IMR-90 (cell line): ENCODE results near the gene FAM124A. TPM values are rescaled to one million over a fixed set of nuclear protein-coding genes. Genes with fewer than 3 reads are reported as not detected.

Experiments
- ATAC-seq: fragments of 200-7000 bp; cut with Tn5 transposase; 2 replicates; pipeline ENCODE4 v1.9.1; 2020; ENCODE audit warnings: low read depth, mild to moderate bottlenecking, moderate library complexity
- BruUV-seq: library from RNA; stranded (reverse); fragments of 400-500 nt; replicated peaks from 2 replicates; lab custom pipeline; 2021; lab: Mats Ljungman, UMichigan
- CTCF ChIA-PET: fragments of 300-600 bp; formaldehyde crosslinking; extraction: SDS; loops from one replicate; lab custom pipeline; 2021; ENCODE audit warnings: antibody characterized with exemption; lab: Yijun Ruan, JAX
- POLR2A ChIA-PET: fragments of 300-600 bp; sonication (Branson Sonifier 250); formaldehyde crosslinking; loops from one replicate; lab custom pipeline; 2022; ENCODE audit warnings: antibody characterized with exemption; ENCODE audit not compliant: unreplicated experiment; lab: Charles Lee
- DNase-seq: peaks from one replicate; pipeline ENCODE4 v3.0.0; 2013
- H2AFZ ChIP-seq: replicated peaks from 2 replicates; pipeline ENCODE3; 2013; ENCODE audit warnings: low read length, mild to moderate bottlenecking; ENCODE audit not compliant: poor library complexity
- H2AK5ac ChIP-seq: 2 replicates; pipeline ENCODE4 v1.6.1; 2013; ENCODE audit warnings: low read depth, low read length, inconsistent platforms
- H2AK9ac ChIP-seq: replicated peaks from 2 replicates; pipeline ENCODE3; 2013; ENCODE audit warnings: mild to moderate bottlenecking, low read depth, low read length, moderate library complexity; ENCODE audit not compliant: poor library complexity
- H2BK120ac ChIP-seq: 2 replicates; pipeline ENCODE4 v1.6.1; 2013; ENCODE audit warnings: low read depth, low read length, inconsistent platforms
- H2BK15ac ChIP-seq: 3 replicates; pipeline ENCODE4 v1.6.1; 2013; ENCODE audit warnings: low read depth, low read length, inconsistent platforms
- H2BK20ac ChIP-seq: 2 replicates; pipeline ENCODE4 v1.6.1; 2013; ENCODE audit warnings: low read depth, mild to moderate bottlenecking, inconsistent platforms, low read length, moderate library complexity
- H2BK5ac ChIP-seq: 2 replicates; pipeline ENCODE4 v1.6.1; 2013; ENCODE audit warnings: mild to moderate bottlenecking, low read depth, low read length, inconsistent platforms; ENCODE audit not compliant: poor library complexity, severe bottlenecking
- H3K14ac ChIP-seq: replicated peaks from 2 replicates; pipeline ENCODE4 v1.6.1; 2013; ENCODE audit warnings: low read depth, low read length, inconsistent platforms
- H3K18ac ChIP-seq: 2 replicates; pipeline ENCODE4 v1.6.1; 2013; ENCODE audit warnings: low read depth, low read length, control low read depth
- H3K23ac ChIP-seq: 2 replicates; pipeline ENCODE4 v1.6.1; 2013; ENCODE audit warnings: low read depth, low read length, inconsistent platforms
- H3K27ac ChIP-seq: 2 replicates; pipeline ENCODE4 v1.5.1; 2013; ENCODE audit warnings: mild to moderate bottlenecking, control low read depth, low read length; ENCODE audit not compliant: insufficient read depth
- H3K27me3 ChIP-seq: 2 replicates; pipeline ENCODE4 v1.6.1; 2013; ENCODE audit warnings: low read length; ENCODE audit not compliant: control insufficient read depth, insufficient read depth
- H3K36me3 ChIP-seq: 2 replicates; pipeline ENCODE4 v1.6.1; 2013; ENCODE audit warnings: low read length, mixed read lengths; ENCODE audit not compliant: control insufficient read depth, insufficient read depth
- H3K4ac ChIP-seq: 2 replicates; pipeline ENCODE4 v1.6.1; 2013; ENCODE audit warnings: low read depth, low read length, inconsistent platforms
- H3K4me1 ChIP-seq: 2 replicates; pipeline ENCODE4 v1.6.1; 2013; ENCODE audit warnings: low read length, mixed read lengths; ENCODE audit not compliant: control insufficient read depth, insufficient read depth
- H3K4me2 ChIP-seq: 2 replicates; pipeline ENCODE4 v1.6.1; 2013; ENCODE audit warnings: low read depth, mild to moderate bottlenecking, control low read depth, low read length, moderate library complexity
- H3K4me3 ChIP-seq: 2 replicates; pipeline ENCODE4 v1.5.1; 2013; ENCODE audit warnings: low read depth, mild to moderate bottlenecking, control low read depth, low read length, moderate library complexity; ENCODE audit not compliant: insufficient read depth
- H3K56ac ChIP-seq: 2 replicates; pipeline ENCODE4 v1.6.1; 2013; ENCODE audit warnings: low read length, inconsistent platforms; ENCODE audit not compliant: insufficient read depth; ENCODE audit errors: extremely low read depth
- H3K79me1 ChIP-seq, 2 experiments: 2 replicates each; pipeline ENCODE4 v1.6.1; 2013; ENCODE audit warnings: low read length in 2 of 2, inconsistent platforms in 1 of 2, low read depth in 1 of 2
- H3K9ac ChIP-seq: 2 replicates; pipeline ENCODE4 v1.6.1; 2013; ENCODE audit warnings: low read depth, low read length, control low read depth
- H3K9me1 ChIP-seq: 2 replicates; pipeline ENCODE4 v1.6.1; 2013; ENCODE audit warnings: low read length, inconsistent platforms; ENCODE audit not compliant: insufficient read depth
- H3K9me3 ChIP-seq: 2 replicates; pipeline ENCODE4 v1.6.1; 2013; ENCODE audit warnings: low read length; ENCODE audit not compliant: control insufficient read depth, insufficient read depth
- H4K20me1 ChIP-seq: 2 replicates; pipeline ENCODE4 v1.6.1; 2013; ENCODE audit warnings: low read length, inconsistent platforms; ENCODE audit not compliant: insufficient read depth
- H4K5ac ChIP-seq: 2 replicates; pipeline ENCODE4 v1.6.1; 2013; ENCODE audit warnings: mild to moderate bottlenecking, low read depth, low read length, control low read depth
- H4K8ac ChIP-seq, 2 experiments: 2 replicates each; pipeline ENCODE4 v1.6.1; 2013; ENCODE audit warnings: low read depth in 2 of 2, low read length in 2 of 2, control low read depth in 1 of 2, inconsistent platforms in 1 of 2
- H4K91ac ChIP-seq: 2 replicates; pipeline ENCODE4 v1.6.1; 2013; ENCODE audit warnings: low read depth, low read length, inconsistent platforms; ENCODE audit not compliant: insufficient read depth
- BHLHE40 ChIP-seq: fragments of 150-350 bp; IDR thresholded peaks from 2 replicates; pipeline ENCODE4 v1.6.1; 2016; ENCODE audit warnings: mild to moderate bottlenecking, low read depth, low read length
- CEBPB ChIP-seq: IDR thresholded peaks from 2 replicates; pipeline ENCODE4 v1.6.1; 2012; ENCODE audit warnings: low read depth, low read length, improper control_type of control experiment
- CHD1 ChIP-seq: IDR thresholded peaks from 2 replicates; pipeline ENCODE4 v1.6.1; 2012; ENCODE audit warnings: low read depth, low read length, improper control_type of control experiment
- CTCF ChIP-seq: conservative IDR thresholded peaks from 2 replicates; pipeline ENCODE4 v1.5.1; 2012; ENCODE audit warnings: mild to moderate bottlenecking, low read depth, low read length, improper control_type of control experiment
- FOS ChIP-seq: fragments of 150-350 bp; IDR thresholded peaks from 2 replicates; pipeline ENCODE4 v1.6.1; 2016; ENCODE audit warnings: low read depth, low read length
- MAZ ChIP-seq: IDR thresholded peaks from 2 replicates; pipeline ENCODE4 v1.6.1; 2012; ENCODE audit warnings: low read depth, mild to moderate bottlenecking, low read length, improper control_type of control experiment, moderate library complexity, borderline replicate concordance
- MXI1 ChIP-seq: IDR thresholded peaks from 2 replicates; pipeline ENCODE4 v1.6.1; 2012; ENCODE audit warnings: low read depth, mild to moderate bottlenecking, low read length, moderate library complexity, borderline replicate concordance
- NFE2L2 ChIP-seq: fragments of 150-350 bp; IDR thresholded peaks from 2 replicates; pipeline ENCODE4 v1.6.1; 2016; ENCODE audit warnings: low read depth, mild to moderate bottlenecking, low read length
- POLR2A ChIP-seq: IDR thresholded peaks from 2 replicates; pipeline ENCODE4 v1.6.1; 2012; ENCODE audit warnings: mild to moderate bottlenecking, low read depth, low read length
- RCOR1 ChIP-seq: IDR thresholded peaks from 2 replicates; pipeline ENCODE4 v1.6.1; 2012; ENCODE audit warnings: mild to moderate bottlenecking, low read length, improper control_type of control experiment; ENCODE audit not compliant: insufficient replicate concordance
- SMC3 ChIP-seq: fragments of 150-350 bp; IDR thresholded peaks from 2 replicates; pipeline ENCODE4 v1.6.1; 2016; ENCODE audit warnings: low read depth, mild to moderate bottlenecking, antibody characterized with exemption, low read length, moderate library complexity
- USF2 ChIP-seq: fragments of 150-350 bp; IDR thresholded peaks from 2 replicates; pipeline ENCODE4 v1.6.1; 2017; ENCODE audit warnings: mild to moderate bottlenecking, antibody characterized with exemption, low read length, low read depth
- WGBS, 2 experiments: methylation state at CpG; one replicate each; pipeline versions ENCODE4 v1.1.5 to v1.1.7; 2013; ENCODE audit warnings: missing lambda C conversion rate in 2 of 2; ENCODE audit not compliant: insufficient read length in 1 of 2; ENCODE audit errors: extremely low coverage in 2 of 2; 5-methylcytosine and 5-hydroxymethylcytosine counted together
- dilution Hi-C: fragments of 300-500 bp; cut with HindIII; formaldehyde crosslinking; loops from one replicate; pipeline ENCODE4 v1.14.3; 2018; ENCODE audit warnings: low sequenced_read_pairs; ENCODE audit not compliant: unreplicated experiment
- in situ Hi-C: fragments of 300-500 bp; cut with MboI; formaldehyde crosslinking; loops from 3 replicates; pipeline ENCODE4 v1.14.3; 2019; ENCODE audit warnings: low sequenced_read_pairs, inconsistent platforms, mixed read lengths
- intact Hi-C: fragments of 100-400 bp; cut with micrococcal nuclease; formaldehyde crosslinking; loops from 2 replicates; pipeline ENCODE4 v1.10.0; 2022
- polyA plus RNA-seq, 3 experiments: library from polyadenylated mRNA; depleted of rRNA; stranded (reverse); fragments of >200 nt; gene quantifications; 2 replicates each; pipeline ENCODE4 v1.2.3, GENCODE V29; 2012; ENCODE audit warnings: low replicate concordance in 1 of 3
- total RNA-seq: library from RNA; depleted of rRNA; stranded (reverse); fragments of >200 nt; gene quantifications from 2 replicates; pipeline ENCODE4 v1.2.3, GENCODE V29; 2012

FAM124A gene
- total and polyA plus RNA-seq, 2 of the 4 experiments (the other 2 are of a cell fraction) = 0.03 TPM; not detected in 1

GRCh38 chr13:51221108-51221507, 1.1 kb upstream of the FAM124A start:
- BruUV-seq = no TSS peak
- no peak overlapping the region for H3K56ac ChIP-seq
- no peaks in the 10 kb centered on the region for H3K4me1 ChIP-seq
- H4K91ac ChIP-seq = no peak overlapping the region
- no peaks in the 10 kb centered on the region for H3K79me1 ChIP-seq
- H3K14ac ChIP-seq = no peak overlapping the region
- DNase-seq = no peak
- H3K36me3 ChIP-seq = no peaks in the 10 kb centered on the region
- H3K27me3 ChIP-seq = peaks cover 59% of the 10 kb centered on the region
- no peak overlapping the region for H3K4me2 ChIP-seq
- H3K9ac ChIP-seq = no peak overlapping the region
- H4K8ac ChIP-seq = no peak overlapping the region
- no peak overlapping the region for H2AK9ac ChIP-seq
- H3K18ac ChIP-seq = no peak overlapping the region
- no peak overlapping the region for H3K27ac ChIP-seq
- H2AFZ ChIP-seq = no peak overlapping the region
- in situ Hi-C loops (no loop called here), dilution Hi-C loops (no loop called here), intact Hi-C loops (loop anchor here (10.0 kb wide), 1 partner anchor 584 kb away; the partner anchor contains the start of gene DHRS12)
- ChIA-PET POLR2A (no interaction called here), CTCF (no interaction called here)
- H3K4ac ChIP-seq = no peak overlapping the region
- no peak overlapping the region for H2AK5ac ChIP-seq
- H2BK120ac ChIP-seq = no peak overlapping the region
- no peaks in the 10 kb centered on the region for H3K9me3 ChIP-seq
- no peak for ATAC-seq
- no CpG with 5 or more reads among the region's 4 CpGs for WGBS, 2 experiments
- H4K20me1 ChIP-seq = no peaks in the 10 kb centered on the region
- no peak overlapping the region for H3K23ac ChIP-seq
- no peaks in the 10 kb centered on the region for H3K9me1 ChIP-seq
- H4K5ac ChIP-seq = no peak overlapping the region
- H2BK20ac ChIP-seq = no peak overlapping the region
- no peak overlapping the region for H2BK5ac ChIP-seq
- H2BK15ac ChIP-seq = no peak overlapping the region
- H3K4me3 ChIP-seq = no peak overlapping the region
- TF ChIP-seq MXI1 = no peak
- no peak for TF ChIP-seq BHLHE40
- TF ChIP-seq NFE2L2 = no peak
- TF ChIP-seq USF2 = no peak
- TF ChIP-seq FOS = no peak
- no peak for TF ChIP-seq RCOR1
- TF ChIP-seq CEBPB = no peak
- TF ChIP-seq POLR2A = no peak
- no peak for TF ChIP-seq CHD1
- no peak for TF ChIP-seq MAZ
- no peak for TF ChIP-seq CTCF
- TF ChIP-seq SMC3 = no peak
